Superior temporal gyrus (tissue), 1 donor: ENCODE results near the gene NUMB.

Source experiments
- DNase-seq: peaks from one replicate; pipeline ENCODE4 v3.0.0-alpha.2; 2016; ENCODE audit errors: extremely low spot score

The NUMB gene

DNA sequence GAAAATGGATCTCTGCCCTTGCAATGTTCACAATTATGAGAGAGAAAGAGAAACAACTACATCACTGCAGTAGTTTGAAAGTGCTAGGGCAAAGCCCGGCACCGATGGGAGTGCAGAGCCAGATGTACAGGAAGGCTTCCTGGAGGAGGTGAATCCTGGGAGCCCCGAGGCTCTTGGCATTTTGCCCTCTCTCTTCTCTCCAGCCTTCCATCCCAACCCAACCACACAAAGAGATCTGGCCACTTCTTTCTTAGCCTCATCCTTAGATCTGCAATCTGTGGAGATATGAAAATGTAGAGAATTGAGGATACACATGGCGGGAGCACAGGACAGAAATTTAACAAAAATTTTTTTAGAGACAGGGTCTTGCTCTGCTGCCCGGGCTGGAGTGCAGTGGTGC lies 224.3 kb downstream of the NUMB start:
- no peak for DNase-seq

DNA sequence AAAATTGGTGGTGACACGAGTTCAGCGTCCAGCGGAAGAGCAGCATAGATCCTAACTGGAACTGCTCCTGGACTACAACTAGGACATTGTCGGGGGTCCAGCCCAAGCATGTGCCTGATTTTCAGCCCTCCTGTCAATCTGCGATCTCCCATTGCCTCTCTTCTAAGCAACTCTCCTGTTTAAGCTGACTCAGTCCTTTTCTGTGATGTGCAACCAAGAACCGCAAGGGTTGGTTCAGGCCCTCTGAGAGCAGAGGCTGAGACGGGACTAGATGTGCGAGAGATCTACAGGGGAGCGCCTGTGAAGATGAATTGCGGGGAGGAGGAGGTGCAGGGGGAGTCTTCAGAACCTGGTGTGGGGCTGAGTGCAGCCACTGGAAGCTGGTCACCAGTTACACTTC lies 224.8 kb downstream of the NUMB start:
- DNase-seq: no peak

DNA sequence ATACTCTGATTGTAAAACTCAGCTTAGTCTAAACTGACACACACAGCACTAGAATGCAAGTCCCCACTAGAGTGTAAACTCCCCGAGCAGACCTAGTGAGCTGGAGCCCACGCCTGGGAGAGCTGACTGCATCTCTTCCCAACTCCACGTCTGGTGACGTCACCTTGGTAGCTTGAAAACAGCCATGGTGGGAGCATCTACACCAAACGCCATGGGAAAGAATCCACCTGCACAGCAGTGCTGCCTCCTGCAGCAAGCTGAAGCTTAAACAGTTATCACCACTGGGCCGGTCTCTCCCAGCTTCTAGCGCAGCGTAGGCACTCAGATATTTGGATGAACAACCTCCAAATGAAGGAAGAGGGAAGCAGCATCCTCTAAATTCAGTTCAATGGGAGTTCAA lies 225.4 kb downstream of the NUMB start:
- no peak for DNase-seq

DNA sequence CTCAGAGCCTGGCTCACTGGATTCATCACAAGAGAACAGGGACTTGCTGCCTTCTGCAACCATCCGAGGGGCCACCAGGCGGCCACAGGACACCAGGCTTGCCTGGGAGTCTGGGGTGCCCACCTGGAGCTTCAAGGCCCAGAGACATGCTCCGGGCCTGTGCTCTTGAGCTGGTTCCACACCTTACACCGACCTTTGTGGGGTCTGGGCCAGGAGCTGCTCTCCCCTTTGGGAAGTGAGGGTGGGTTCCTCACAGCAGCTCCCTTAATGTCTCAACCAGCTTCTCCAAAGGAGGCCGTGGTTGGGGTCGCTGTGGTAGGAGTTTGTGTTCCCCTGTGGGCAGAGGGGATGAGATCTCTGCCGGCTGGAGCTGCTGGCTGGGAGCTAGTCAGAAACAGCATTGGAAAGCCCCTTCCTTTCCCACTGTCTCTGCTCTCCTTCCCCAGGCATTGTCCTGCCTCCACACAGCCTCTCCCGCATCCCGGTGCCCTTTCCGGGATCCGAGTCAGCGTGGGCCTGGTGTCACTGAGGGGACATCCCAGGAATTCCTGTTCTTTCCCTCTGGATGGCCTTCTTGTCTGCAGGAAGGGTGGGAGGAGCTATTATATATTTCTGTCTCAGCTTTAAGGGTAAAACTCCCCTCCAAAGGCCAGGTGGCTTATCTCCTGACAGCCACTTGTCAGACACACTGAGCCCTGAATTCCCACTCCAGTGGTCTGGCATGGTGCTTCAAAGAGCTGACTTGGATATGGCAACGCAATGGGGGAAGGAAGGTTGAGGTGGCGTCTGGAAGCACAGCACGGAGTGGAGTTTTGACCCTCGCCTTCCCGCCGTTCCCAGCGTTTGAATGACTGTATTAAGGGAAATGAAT lies 226.1 kb downstream of the NUMB start:
- no peak for DNase-seq

DNA sequence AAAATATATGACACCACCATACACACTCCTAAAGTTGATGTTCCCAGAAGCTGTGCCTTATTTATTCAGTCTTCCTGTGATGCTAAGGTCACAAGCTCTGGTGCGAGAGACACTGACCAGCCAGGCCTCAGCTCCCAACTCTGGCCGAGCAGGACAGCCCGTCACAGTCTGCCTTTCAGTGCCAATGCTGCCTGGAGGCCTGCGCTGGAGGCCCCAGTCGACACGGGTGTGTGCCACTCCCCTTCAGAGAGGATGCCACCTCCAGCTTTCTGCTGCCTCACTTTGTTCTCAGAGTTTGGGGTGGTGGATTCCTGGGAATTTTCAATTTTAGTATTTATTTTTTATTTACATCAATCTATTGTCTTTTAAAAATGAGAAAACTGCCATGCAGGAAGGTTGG lies 228.3 kb downstream of the NUMB start:
- no peak for DNase-seq

DNA sequence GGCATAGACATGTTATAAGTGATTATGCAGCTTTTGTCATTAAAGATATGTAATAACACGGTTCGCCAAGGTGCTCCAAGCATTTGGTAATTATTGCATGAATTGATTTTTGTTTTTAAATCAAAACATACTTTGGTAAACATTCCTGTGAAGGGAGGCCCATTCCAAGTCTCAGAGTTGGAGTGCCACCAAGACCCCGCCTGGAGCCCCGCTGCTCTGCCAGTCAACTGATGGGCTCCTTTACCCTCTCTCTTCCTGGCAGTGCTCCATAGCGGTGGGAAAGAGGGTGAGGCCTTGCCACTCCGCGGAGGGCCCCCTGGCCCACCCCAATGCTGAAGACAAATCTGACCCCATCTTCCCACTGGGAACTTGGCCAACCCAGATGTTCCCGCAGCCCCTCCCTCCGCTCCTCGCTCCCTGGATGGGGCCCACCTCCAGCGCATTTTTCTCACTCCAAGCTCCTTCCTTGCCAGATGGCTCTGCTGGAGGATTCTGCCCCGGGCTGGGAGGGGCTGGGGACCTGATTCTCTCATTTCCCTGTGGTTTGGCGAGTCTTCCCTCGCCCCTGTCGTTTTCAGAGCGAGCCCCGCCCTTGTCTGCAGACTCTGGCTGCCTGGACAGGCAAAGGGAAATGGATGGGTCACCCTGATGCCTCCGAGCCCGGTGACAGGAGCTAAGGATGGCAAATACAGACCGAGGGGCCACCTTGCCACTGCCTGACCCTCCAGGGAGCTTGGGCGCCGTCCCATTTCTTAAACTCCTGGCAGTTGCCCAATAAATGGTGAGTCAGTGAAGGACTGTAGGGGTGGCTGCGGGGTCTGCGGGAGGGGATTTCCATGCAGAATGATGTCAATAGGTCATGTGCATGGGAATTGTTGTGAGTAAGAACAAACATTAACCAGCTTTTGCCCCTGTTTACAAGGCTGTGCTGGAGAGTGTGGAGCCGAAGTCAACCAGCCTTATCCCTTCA lies 230.2 kb downstream of the NUMB start:
- DNase-seq: no peak

DNA sequence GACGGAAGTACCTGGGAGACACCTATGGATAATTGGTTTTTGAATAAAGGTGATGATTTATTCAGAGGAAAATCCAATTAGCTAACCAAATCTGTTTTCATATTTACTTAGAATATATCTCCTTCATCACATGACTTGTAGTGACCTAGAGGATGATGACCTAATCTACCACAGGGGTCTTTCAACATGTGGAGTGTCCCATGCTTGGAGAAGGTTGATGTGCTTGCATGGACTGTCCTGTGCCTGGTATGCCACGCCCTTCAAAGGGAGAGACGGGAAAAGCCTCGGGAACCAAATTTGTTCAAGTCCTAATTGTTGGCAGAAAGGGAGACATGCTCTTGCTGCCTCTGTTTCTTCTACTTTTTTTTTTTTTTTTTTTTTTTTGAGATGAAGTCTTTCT lies 232.8 kb downstream of the NUMB start:
- DNase-seq: no peak
